DND-41 (cell line): Measurements from ENCODE around the gene IL1RN.

Source experiments
- EZH2 ChIP-seq: IDR thresholded peaks from 3 replicates; pipeline ENCODE4 v1.6.1; 2012; ENCODE audit warnings: borderline replicate concordance, low read depth, mild to moderate bottlenecking, moderate library complexity, low read length, inconsistent platforms; ENCODE audit not compliant: severe bottlenecking
- TF ChIP-seq, protein P1 (sequence below): IDR thresholded peaks from 2 replicates; pipeline ENCODE4 v1.5.1; 2012; ENCODE audit warnings: borderline replicate concordance, low read length, moderate library complexity, mild to moderate bottlenecking; ENCODE audit not compliant: poor library complexity, severe bottlenecking; ENCODE audit errors: extremely low read depth

DNA sequence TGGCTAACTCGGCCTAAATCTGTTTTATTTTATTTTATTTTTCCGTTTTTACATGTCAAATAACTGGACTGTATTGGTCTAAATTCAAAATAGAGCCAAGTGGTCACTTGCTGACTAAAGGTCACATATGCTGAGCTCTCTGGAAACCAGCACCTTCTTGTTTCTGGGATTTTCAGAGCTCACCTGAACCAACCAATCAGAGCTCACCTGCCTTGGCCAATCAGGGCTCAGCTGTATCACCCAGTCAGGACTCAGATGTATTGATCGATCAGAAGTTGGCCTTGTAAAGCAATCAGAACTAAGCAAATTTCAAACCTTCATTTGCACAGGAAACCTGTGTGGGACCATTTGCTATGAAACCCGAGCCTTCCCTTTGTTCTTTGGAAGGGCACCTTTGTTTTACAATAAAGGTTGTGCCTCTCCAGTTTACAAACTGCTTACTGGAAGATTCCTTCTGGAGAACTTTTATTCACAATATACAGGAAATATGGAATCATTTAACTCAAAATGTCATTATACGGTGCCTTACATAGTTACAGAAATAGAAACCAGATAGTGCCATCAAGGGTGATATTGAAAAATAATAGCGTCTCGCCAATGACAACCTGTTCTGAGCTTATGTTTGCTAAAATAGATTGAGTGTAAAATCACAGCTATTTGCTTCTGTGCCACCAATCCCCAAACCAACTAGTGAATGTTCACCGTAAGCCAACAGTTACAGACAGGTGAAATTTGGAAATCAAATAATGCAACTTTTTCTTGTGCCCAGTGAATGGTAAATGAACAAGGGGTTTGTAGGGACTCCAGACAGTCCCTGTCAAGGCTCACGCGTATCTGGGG, 29.1 kb downstream of the IL1RN start:
- no peak for TF ChIP-seq EZH2
- TF ChIP-seq, protein P1, sequence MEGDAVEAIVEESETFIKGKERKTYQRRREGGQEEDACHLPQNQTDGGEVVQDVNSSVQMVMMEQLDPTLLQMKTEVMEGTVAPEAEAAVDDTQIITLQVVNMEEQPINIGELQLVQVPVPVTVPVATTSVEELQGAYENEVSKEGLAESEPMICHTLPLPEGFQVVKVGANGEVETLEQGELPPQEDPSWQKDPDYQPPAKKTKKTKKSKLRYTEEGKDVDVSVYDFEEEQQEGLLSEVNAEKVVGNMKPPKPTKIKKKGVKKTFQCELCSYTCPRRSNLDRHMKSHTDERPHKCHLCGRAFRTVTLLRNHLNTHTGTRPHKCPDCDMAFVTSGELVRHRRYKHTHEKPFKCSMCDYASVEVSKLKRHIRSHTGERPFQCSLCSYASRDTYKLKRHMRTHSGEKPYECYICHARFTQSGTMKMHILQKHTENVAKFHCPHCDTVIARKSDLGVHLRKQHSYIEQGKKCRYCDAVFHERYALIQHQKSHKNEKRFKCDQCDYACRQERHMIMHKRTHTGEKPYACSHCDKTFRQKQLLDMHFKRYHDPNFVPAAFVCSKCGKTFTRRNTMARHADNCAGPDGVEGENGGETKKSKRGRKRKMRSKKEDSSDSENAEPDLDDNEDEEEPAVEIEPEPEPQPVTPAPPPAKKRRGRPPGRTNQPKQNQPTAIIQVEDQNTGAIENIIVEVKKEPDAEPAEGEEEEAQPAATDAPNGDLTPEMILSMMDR, result no peak
